ENCODE results near the gene WASHC4. TPM values are rescaled to one million over a fixed set of nuclear protein-coding genes. Genes with fewer than 3 reads are reported as not detected.

The WASHC4 gene
- total and polyA plus RNA-seq, 4 donors: 11.5 to 59.1 (median 32.6) TPM

- TF ChIP-seq RAD21 (IDR thresholded peaks at IDR 0.05) (peak; percentile 28 to 40), FOXA2 (IDR thresholded peaks at IDR 0.05) (no peak), TAF1 (conservative IDR thresholded peaks at IDR 0.05) (no peak)
- Histone ChIP-seq H3K4me3 (ENCODE audit: low read depth in 1 of 3, low read length in 3 of 3) (no peak overlapping the region), H3K27ac (ENCODE audit: low read depth in 1 of 2, low read length in 2 of 2) (no peak overlapping the region), H3K4me1 (ENCODE audit: control insufficient read depth in 4 of 4, insufficient read depth in 4 of 4, low read length in 3 of 4) (no peaks in the 10 kb centered on the region), H3K36me3 (ENCODE audit: control insufficient read depth in 4 of 4, insufficient read depth in 3 of 4, low read depth in 1 of 4, low read length in 3 of 4) (no peaks in the 10 kb centered on the region), H3K9me3 (ENCODE audit: control insufficient read depth in 4 of 4, low read length in 3 of 4) (no peaks in the 10 kb centered on the region), H3K27me3 (ENCODE audit: control insufficient read depth in 4 of 4, insufficient read depth in 4 of 4, low read length in 3 of 4) (no peaks in the 10 kb centered on the region), H3K9ac (ENCODE audit: low read depth in 1 of 2, low read length in 2 of 2) (no peak overlapping the region)
- no peak for DNase-seq (ENCODE audit: low spot score)
These were observed 6.5 kb upstream of the WASHC4 start for GRCh38 chr12:105100998-105101397.

- Histone ChIP-seq H3K27ac (ENCODE audit: low read depth in 1 of 2, low read length in 2 of 2) (no peak overlapping the region), H3K36me3 (ENCODE audit: control insufficient read depth in 4 of 4, insufficient read depth in 3 of 4, low read depth in 1 of 4, low read length in 3 of 4) (no peaks in the 10 kb centered on the region), H3K4me1 (ENCODE audit: control insufficient read depth in 4 of 4, insufficient read depth in 4 of 4, low read length in 3 of 4) (peaks cover 0 to 10% (median 3%) of the 10 kb centered on the region in 4 donors), H3K9me3 (ENCODE audit: control insufficient read depth in 4 of 4, low read length in 3 of 4) (no peaks in the 10 kb centered on the region), H3K27me3 (ENCODE audit: control insufficient read depth in 4 of 4, insufficient read depth in 4 of 4, low read length in 3 of 4) (no peaks in the 10 kb centered on the region), H3K4me3 (ENCODE audit: low read depth in 1 of 3, low read length in 3 of 3) (no peak overlapping the region), H3K9ac (ENCODE audit: low read depth in 1 of 2, low read length in 2 of 2) (no peak overlapping the region)
- TF ChIP-seq FOXA1 (IDR thresholded peaks at IDR 0.05) (no peak), CTCF (IDR thresholded peaks at IDR 0.05; ENCODE audit: low read depth, low read length, missing input control) (no peak), FOXA2 (IDR thresholded peaks at IDR 0.05) (no peak)
- no peak for DNase-seq (ENCODE audit: low spot score)
These were observed 4.9 kb upstream of the WASHC4 start for GRCh38 chr12:105102673-105103072.

- DNase-seq (ENCODE audit: low spot score): no peak
- Histone ChIP-seq H3K9ac (ENCODE audit: low read depth in 1 of 2, low read length in 2 of 2) (no peak overlapping the region), H3K27ac (ENCODE audit: low read depth in 1 of 2, low read length in 2 of 2) (no peak overlapping the region), H3K27me3 (ENCODE audit: control insufficient read depth in 4 of 4, insufficient read depth in 4 of 4, low read length in 3 of 4) (no peaks in the 10 kb centered on the region), H3K4me1 (ENCODE audit: control insufficient read depth in 4 of 4, insufficient read depth in 4 of 4, low read length in 3 of 4) (peaks cover 6 to 20% (median 10%) of the 10 kb centered on the region in 4 donors), H3K36me3 (ENCODE audit: control insufficient read depth in 4 of 4, insufficient read depth in 3 of 4, low read depth in 1 of 4, low read length in 3 of 4) (no peaks in the 10 kb centered on the region), H3K9me3 (ENCODE audit: control insufficient read depth in 4 of 4, low read length in 3 of 4) (no peaks in the 10 kb centered on the region), H3K4me3 (ENCODE audit: low read depth in 1 of 3, low read length in 3 of 3) (no peak overlapping the region)
- TF ChIP-seq FOXA1 (IDR thresholded peaks at IDR 0.05): no peak
- TF ChIP-seq FOXA2 (IDR thresholded peaks at IDR 0.05): no peak
- no peak for TF ChIP-seq TAF1 (conservative IDR thresholded peaks at IDR 0.05)
- TF ChIP-seq ATF3 (IDR thresholded peaks at IDR 0.05): no peak
- TF ChIP-seq SP1 (IDR thresholded peaks at IDR 0.05): no peak
- no peak for TF ChIP-seq CTCF (IDR thresholded peaks at IDR 0.05; ENCODE audit: low read depth, low read length, missing input control)
- TF ChIP-seq HNF4G (IDR thresholded peaks at IDR 0.05): no peak
- no peak for TF ChIP-seq MAX (IDR thresholded peaks at IDR 0.05)
- TF ChIP-seq RXRA (IDR thresholded peaks at IDR 0.05): no peak
- TF ChIP-seq GABPA (IDR thresholded peaks at IDR 0.05 in 1 of 2, conservative IDR thresholded peaks at IDR 0.05 in 1 of 2): no peak
- no peak for TF ChIP-seq ZBTB33 (IDR thresholded peaks at IDR 0.05)
- TF ChIP-seq HNF4A (conservative IDR thresholded peaks at IDR 0.05): no peak
- TF ChIP-seq REST (IDR thresholded peaks at IDR 0.05): no peak
- TF ChIP-seq RAD21 (IDR thresholded peaks at IDR 0.05): no peak
- no peak for TF ChIP-seq YY1 (IDR thresholded peaks at IDR 0.05)
- no peak for TF ChIP-seq EGR1 (IDR thresholded peaks at IDR 0.05; ENCODE audit: low read depth in 2 of 2)
- no peak for TF ChIP-seq JUND (IDR thresholded peaks at IDR 0.05)
- 81% methylated on average over 1 of the region's 1 CpG for WGBS
These were observed 2.8 kb upstream of the WASHC4 start for GRCh38 chr12:105104762-105105161.
